Mesothelial cell of epicardium (in vitro differentiated cells): ENCODE data around the gene SMIM44. TPM values are rescaled to one million over a fixed set of nuclear protein-coding genes. Genes with fewer than 3 reads are reported as not detected.

Experiments used
- DNase-seq, 2 experiments: peaks; one replicate each; pipeline ENCODE4 v3.0.0; 2021; ENCODE audit warnings: low spot score in 2 of 2; ENCODE audit not compliant: unreplicated experiment in 2 of 2
- H3K27ac Mint-ChIP-seq: 2 replicates; pipeline ENCODE4 v1.8.0; 2021; ENCODE audit warnings: mixed read lengths
- H3K27me3 Mint-ChIP-seq: 2 replicates; pipeline ENCODE4 v1.8.0; 2021; ENCODE audit warnings: low read depth, mixed read lengths
- H3K36me3 Mint-ChIP-seq: 2 replicates; pipeline ENCODE4 v1.8.0; 2021; ENCODE audit warnings: mixed read lengths
- H3K4me1 Mint-ChIP-seq: 2 replicates; pipeline ENCODE4 v1.8.0; 2021; ENCODE audit warnings: mixed read lengths
- H3K4me3 Mint-ChIP-seq: 2 replicates; pipeline ENCODE4 v1.8.0; 2021; ENCODE audit warnings: mild to moderate bottlenecking, moderate library complexity, mixed read lengths
- H3K9me3 Mint-ChIP-seq: 2 replicates; pipeline ENCODE4 v1.8.0; 2021; ENCODE audit warnings: mixed read lengths
- CTCF ChIP-seq: fragments of 200-600 bp; sonication (generic); IDR thresholded peaks from one replicate; pipeline ENCODE4 v1.5.0; 2021; ENCODE audit warnings: antibody characterized with exemption; ENCODE audit not compliant: unreplicated experiment
- total RNA-seq: library from RNA; stranded (reverse); gene quantifications from 3 replicates; pipeline ENCODE4 v1.2.1, GENCODE V29; 2021

SMIM44 gene
- total RNA-seq, 1 donor from 2014 or later, result not detected

GRCh38 chr19:3491396-3492119, 8.3 kb upstream of the SMIM44 start:
- no peaks in the 10 kb centered on the region for H3K9me3 Mint-ChIP-seq
- H3K36me3 Mint-ChIP-seq, result peaks cover 21% of the 10 kb centered on the region
- no peak overlapping the region for H3K4me3 Mint-ChIP-seq
- H3K27ac Mint-ChIP-seq, result no peak overlapping the region
- DNase-seq, result no peak
- H3K4me1 Mint-ChIP-seq, result no peaks in the 10 kb centered on the region
- no peaks in the 10 kb centered on the region for H3K27me3 Mint-ChIP-seq
- no peak for TF ChIP-seq CTCF

GRCh38 chr19:3482507-3483225, 575 bp downstream of the SMIM44 start:
- H3K9me3 Mint-ChIP-seq, result no peaks in the 10 kb centered on the region
- no peak overlapping the region for H3K27ac Mint-ChIP-seq
- no peak for TF ChIP-seq CTCF
- H3K4me3 Mint-ChIP-seq, result no peak overlapping the region
- no peaks in the 10 kb centered on the region for H3K4me1 Mint-ChIP-seq
- DNase-seq, result no peak
- H3K27me3 Mint-ChIP-seq, result peaks cover 30% of the 10 kb centered on the region
- H3K36me3 Mint-ChIP-seq, result peaks cover 4% of the 10 kb centered on the region

- Mint-ChIP-seq H3K27ac (no peak overlapping the region), H3K27me3 (peaks cover 30% of the 10 kb centered on the region), H3K4me3 (no peak overlapping the region), H3K4me1 (no peaks in the 10 kb centered on the region), H3K36me3 (no peaks in the 10 kb centered on the region), H3K9me3 (no peaks in the 10 kb centered on the region)
- no peak for TF ChIP-seq CTCF
- DNase-seq, result no peak
Measured at GRCh38 chr19:3481241-3482090, 1.8 kb downstream of the SMIM44 start.

- Mint-ChIP-seq H3K9me3 (no peaks in the 10 kb centered on the region), H3K27me3 (peaks cover 30% of the 10 kb centered on the region), H3K36me3 (no peaks in the 10 kb centered on the region), H3K4me3 (no peak within 1 kb of the TSS), H3K4me1 (no peaks in the 10 kb centered on the region), H3K27ac (no peak within 1 kb of the TSS)
- no peak for TF ChIP-seq CTCF
- no peak for DNase-seq
Measured at GRCh38 chr19:3480383-3481091, 2.7 kb downstream of the SMIM44 start, which contains the start of gene SMIM24. TSS of gene SMIM24 (minus strand) at chr19:3480525. CDS start at chr19:3480463, 62 bp downstream.

GRCh38 chr19:3479834-3480215, 3.4 kb downstream of the SMIM44 start:
- Mint-ChIP-seq H3K4me3 (no peak overlapping the region), H3K9me3 (no peaks in the 10 kb centered on the region), H3K27me3 (peaks cover 27% of the 10 kb centered on the region), H3K36me3 (no peaks in the 10 kb centered on the region), H3K27ac (no peak overlapping the region), H3K4me1 (no peaks in the 10 kb centered on the region)
- no peak for TF ChIP-seq CTCF
- no peak for DNase-seq
